ENCODE measurements around the gene OOSP3.
A peak's percentile ranks its signal among the peaks of the same experiment; 100 is the strongest.

OOSP3 gene

GRCh38 chr11:59857439-59858434 is 20.8 kb upstream of the OOSP3 start:
- ChIA-PET POLR2A (no interaction called here), CTCF (interaction anchor here (0.8 kb wide), 1 partner anchor 394 kb away, joined by 5 read pairs; no protein-coding TSS in a partner anchor)
- Histone ChIP-seq H3K27me3 (replicated peaks in 2 of 5; ENCODE audit: control insufficient read depth in 4 of 5, insufficient read depth in 5 of 5, low read length in 4 of 5) (no peaks in the 10 kb centered on the region), H3K4me1 (ENCODE audit: control extremely low read depth in 1 of 4, control insufficient read depth in 4 of 4, insufficient read depth in 4 of 4, low read length in 3 of 4) (peaks cover 0 to 7% (median 3%) of the 10 kb centered on the region in 4 experiments), H3K27ac (ENCODE audit: insufficient read depth in 1 of 2, low read depth in 1 of 2, low read length in 2 of 2, poor library complexity in 1 of 2, severe bottlenecking in 2 of 2) (peak overlapping the region in 1 of 2 experiments; percentile 56), H3K9me3 (ENCODE audit: control extremely low read depth in 1 of 5, control insufficient read depth in 4 of 5, insufficient read depth in 2 of 5, low read depth in 1 of 5, low read length in 4 of 5) (no peaks in the 10 kb centered on the region), H3K36me3 (ENCODE audit: control insufficient read depth in 4 of 4, insufficient read depth in 4 of 4, low read length in 3 of 4) (no peaks in the 10 kb centered on the region), H3K4me3 (ENCODE audit: control insufficient read depth in 1 of 7, extremely low read depth in 1 of 7, insufficient read depth in 4 of 7, low read depth in 2 of 7, low read length in 6 of 7) (no peak overlapping the region)
- DNase-seq, result peak in 1 of 3 donors; percentile 8
- 93% methylated on average over 6 of the region's 10 CpGs for WGBS (ENCODE audit: insufficient coverage)

GRCh38 chr11:59859673-59860072 is 18.9 kb upstream of the OOSP3 start:
- ChIA-PET CTCF (interaction anchor here (0.9 kb wide), 1 partner anchor 80 kb away, joined by 3 read pairs; no protein-coding TSS in a partner anchor), POLR2A (interaction anchor here (0.5 kb wide), 1 partner anchor 1296 kb away, joined by 6 read pairs; no protein-coding TSS in a partner anchor)
- Histone ChIP-seq H3K27me3 (replicated peaks in 2 of 5; ENCODE audit: control insufficient read depth in 4 of 5, insufficient read depth in 5 of 5, low read length in 4 of 5) (no peaks in the 10 kb centered on the region), H3K36me3 (ENCODE audit: control insufficient read depth in 4 of 4, insufficient read depth in 4 of 4, low read length in 3 of 4) (no peaks in the 10 kb centered on the region), H3K9me3 (ENCODE audit: control extremely low read depth in 1 of 5, control insufficient read depth in 4 of 5, insufficient read depth in 2 of 5, low read depth in 1 of 5, low read length in 4 of 5) (no peaks in the 10 kb centered on the region), H3K4me3 (ENCODE audit: control insufficient read depth in 1 of 7, extremely low read depth in 1 of 7, insufficient read depth in 4 of 7, low read depth in 2 of 7, low read length in 6 of 7) (no peak overlapping the region), H3K4me1 (ENCODE audit: control extremely low read depth in 1 of 4, control insufficient read depth in 4 of 4, insufficient read depth in 4 of 4, low read length in 3 of 4) (peaks cover 0 to 7% (median 3%) of the 10 kb centered on the region in 4 experiments), H3K27ac (ENCODE audit: insufficient read depth in 1 of 2, low read depth in 1 of 2, low read length in 2 of 2, poor library complexity in 1 of 2, severe bottlenecking in 2 of 2) (no peak overlapping the region)
- peak in 2 of 3 donors; percentile 21 to 35 for DNase-seq

DNA sequence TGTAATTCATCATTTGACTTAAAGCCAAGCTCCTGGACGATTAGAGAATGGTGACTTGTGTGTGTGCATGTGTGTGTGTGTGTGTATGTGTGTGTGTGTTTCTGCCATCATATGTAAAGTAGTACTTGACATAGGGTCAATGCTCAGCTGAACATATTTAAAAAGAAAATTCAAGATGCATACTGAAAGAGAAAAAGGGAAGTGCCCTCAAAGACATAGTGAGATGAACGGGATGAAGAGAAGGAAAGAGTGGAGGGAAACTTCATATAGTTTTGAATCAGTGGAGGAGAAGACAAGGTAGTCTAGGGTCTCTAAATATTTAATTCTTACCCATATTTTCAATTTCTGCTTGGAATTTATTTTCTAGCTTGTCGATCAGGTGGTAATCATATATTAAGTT is 16.3 kb upstream of the OOSP3 start:
- H3K27me3 ChIP-seq (replicated peaks in 2 of 5; ENCODE audit: control insufficient read depth in 4 of 5, insufficient read depth in 5 of 5, low read length in 4 of 5), result no peaks in the 10 kb centered on the region
- H3K9me3 ChIP-seq (ENCODE audit: control extremely low read depth in 1 of 5, control insufficient read depth in 4 of 5, insufficient read depth in 2 of 5, low read depth in 1 of 5, low read length in 4 of 5), result no peaks in the 10 kb centered on the region
- no peaks in the 10 kb centered on the region for H3K36me3 ChIP-seq (ENCODE audit: control insufficient read depth in 4 of 4, insufficient read depth in 4 of 4, low read length in 3 of 4)
- POLR2A ChIA-PET, result no interaction called here
- H3K4me1 ChIP-seq (ENCODE audit: control extremely low read depth in 1 of 4, control insufficient read depth in 4 of 4, insufficient read depth in 4 of 4, low read length in 3 of 4), result peaks cover 0 to 7% (median 6%) of the 10 kb centered on the region in 4 experiments
- H3K4me3 ChIP-seq (ENCODE audit: control insufficient read depth in 1 of 7, extremely low read depth in 1 of 7, insufficient read depth in 4 of 7, low read depth in 2 of 7, low read length in 6 of 7), result no peak overlapping the region
- H3K27ac ChIP-seq (ENCODE audit: insufficient read depth in 1 of 2, low read depth in 1 of 2, low read length in 2 of 2, poor library complexity in 1 of 2, severe bottlenecking in 2 of 2), result no peak overlapping the region
- 56% methylated on average over 1 of the region's 3 CpGs for WGBS (ENCODE audit: insufficient coverage)
- CTCF ChIA-PET, result interaction anchor here (0.9 to 1.0 kb wide), 2 partner anchors 38 to 388 kb away, joined by 3 read pairs; no protein-coding TSS in a partner anchor
- DNase-seq, result no peak

DNA sequence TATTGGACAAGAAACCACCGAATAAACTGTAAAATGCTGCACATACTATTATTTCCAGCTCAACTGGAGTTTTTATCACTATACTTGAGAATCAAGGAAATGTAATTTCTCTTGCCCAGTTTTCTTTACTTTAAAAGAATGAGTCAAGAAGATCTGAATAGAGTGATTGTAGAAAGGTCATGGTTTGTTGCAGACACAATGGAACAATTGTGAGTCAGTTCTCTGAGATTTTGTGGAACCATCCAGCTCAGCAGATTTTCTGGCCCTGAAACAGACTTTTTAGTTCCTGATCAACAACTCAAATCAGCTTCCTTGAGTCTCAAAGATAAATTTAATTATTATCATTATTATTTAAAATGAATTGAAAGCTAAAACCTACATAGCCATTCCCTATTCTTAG is 13.6 kb upstream of the OOSP3 start:
- Histone ChIP-seq H3K27me3 (replicated peaks in 2 of 5; ENCODE audit: control insufficient read depth in 4 of 5, insufficient read depth in 5 of 5, low read length in 4 of 5) (no peaks in the 10 kb centered on the region), H3K36me3 (ENCODE audit: control insufficient read depth in 4 of 4, insufficient read depth in 4 of 4, low read length in 3 of 4) (no peaks in the 10 kb centered on the region), H3K9me3 (ENCODE audit: control extremely low read depth in 1 of 5, control insufficient read depth in 4 of 5, insufficient read depth in 2 of 5, low read depth in 1 of 5, low read length in 4 of 5) (no peaks in the 10 kb centered on the region), H3K27ac (ENCODE audit: insufficient read depth in 1 of 2, low read depth in 1 of 2, low read length in 2 of 2, poor library complexity in 1 of 2, severe bottlenecking in 2 of 2) (no peak overlapping the region), H3K4me3 (ENCODE audit: control insufficient read depth in 1 of 7, extremely low read depth in 1 of 7, insufficient read depth in 4 of 7, low read depth in 2 of 7, low read length in 6 of 7) (no peak overlapping the region), H3K4me1 (ENCODE audit: control extremely low read depth in 1 of 4, control insufficient read depth in 4 of 4, insufficient read depth in 4 of 4, low read length in 3 of 4) (peaks cover 0 to 7% (median 0%) of the 10 kb centered on the region in 4 experiments)
- DNase-seq, result no peak
- POLR2A ChIA-PET, result no interaction called here
- WGBS (ENCODE audit: insufficient coverage), result no CpG with 5 or more reads among the region's 1 CpG
- CTCF ChIA-PET, result interaction anchor here (0.8 kb wide), 1 partner anchor 42 kb away, joined by 3 read pairs; no protein-coding TSS in a partner anchor

DNA sequence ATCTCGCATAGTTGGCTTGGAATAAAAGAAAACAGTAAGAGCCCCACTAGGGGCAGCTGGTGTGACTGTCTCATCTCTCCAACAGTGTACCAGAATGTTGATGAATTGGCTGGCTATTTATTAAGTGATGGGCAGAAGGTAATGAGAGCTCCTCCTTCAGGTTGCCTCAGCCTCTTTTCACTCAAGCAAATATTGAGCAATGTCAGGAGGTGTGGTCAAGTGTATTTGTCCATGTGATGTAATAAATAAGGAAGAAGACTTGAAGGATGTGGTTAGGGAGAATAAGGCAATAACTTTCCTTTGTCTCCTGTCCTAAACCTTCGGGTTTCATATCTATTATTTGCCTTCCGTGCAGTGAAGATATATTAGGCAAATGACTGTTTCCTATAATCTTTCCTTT is 12.2 kb upstream of the OOSP3 start, which contains the start of gene TCN1:
TCN1 (minus strand) TSS at position 91 of the 400 bp plus-strand sequence; CDS start at position 74, 17 bp downstream.
- no peak within 1 kb of the TSS for H3K27ac ChIP-seq (ENCODE audit: insufficient read depth in 1 of 2, low read depth in 1 of 2, low read length in 2 of 2, poor library complexity in 1 of 2, severe bottlenecking in 2 of 2)
- peaks cover 0 to 6% (median 0%) of the 10 kb centered on the region in 5 experiments for H3K9me3 ChIP-seq (ENCODE audit: control extremely low read depth in 1 of 5, control insufficient read depth in 4 of 5, insufficient read depth in 2 of 5, low read depth in 1 of 5, low read length in 4 of 5)
- peaks cover 0 to 7% (median 0%) of the 10 kb centered on the region in 4 experiments for H3K4me1 ChIP-seq (ENCODE audit: control extremely low read depth in 1 of 4, control insufficient read depth in 4 of 4, insufficient read depth in 4 of 4, low read length in 3 of 4)
- no peaks in the 10 kb centered on the region for H3K36me3 ChIP-seq (ENCODE audit: control insufficient read depth in 4 of 4, insufficient read depth in 4 of 4, low read length in 3 of 4)
- no peak within 1 kb of the TSS for H3K4me3 ChIP-seq (ENCODE audit: control insufficient read depth in 1 of 7, extremely low read depth in 1 of 7, insufficient read depth in 4 of 7, low read depth in 2 of 7, low read length in 6 of 7)
- H3K27me3 ChIP-seq (replicated peaks in 2 of 5; ENCODE audit: control insufficient read depth in 4 of 5, insufficient read depth in 5 of 5, low read length in 4 of 5), result no peaks in the 10 kb centered on the region
- DNase-seq, result peak; percentile 15 to 53 (median 37)
- WGBS (ENCODE audit: insufficient coverage), result 100% methylated on average over 1 of the region's 3 CpGs
- POLR2A ChIA-PET, result no interaction called here
- CTCF ChIA-PET, result interaction anchor here (0.6 kb wide), 1 partner anchor 53 kb away, joined by 3 read pairs; no protein-coding TSS in a partner anchor

GRCh38 chr11:59866836-59867235 is 11.7 kb upstream of the OOSP3 start:
- CTCF ChIA-PET, result interaction anchor here (0.6 kb wide), 1 partner anchor 52 kb away, joined by 3 read pairs; no protein-coding TSS in a partner anchor
- Histone ChIP-seq H3K4me1 (ENCODE audit: control extremely low read depth in 1 of 4, control insufficient read depth in 4 of 4, insufficient read depth in 4 of 4, low read length in 3 of 4) (peaks cover 0 to 7% (median 0%) of the 10 kb centered on the region in 4 experiments), H3K9me3 (ENCODE audit: control extremely low read depth in 1 of 5, control insufficient read depth in 4 of 5, insufficient read depth in 2 of 5, low read depth in 1 of 5, low read length in 4 of 5) (peaks cover 0 to 6% (median 0%) of the 10 kb centered on the region in 5 experiments), H3K4me3 (ENCODE audit: control insufficient read depth in 1 of 7, extremely low read depth in 1 of 7, insufficient read depth in 4 of 7, low read depth in 2 of 7, low read length in 6 of 7) (no peak overlapping the region), H3K27me3 (replicated peaks in 2 of 5; ENCODE audit: control insufficient read depth in 4 of 5, insufficient read depth in 5 of 5, low read length in 4 of 5) (no peaks in the 10 kb centered on the region), H3K27ac (ENCODE audit: insufficient read depth in 1 of 2, low read depth in 1 of 2, low read length in 2 of 2, poor library complexity in 1 of 2, severe bottlenecking in 2 of 2) (no peak overlapping the region), H3K36me3 (ENCODE audit: control insufficient read depth in 4 of 4, insufficient read depth in 4 of 4, low read length in 3 of 4) (no peaks in the 10 kb centered on the region)
- no CpG with 5 or more reads among the region's 1 CpG for WGBS (ENCODE audit: insufficient coverage)
- no peak for DNase-seq
- POLR2A ChIA-PET, result no interaction called here

GRCh38 chr11:59867946-59868345 is 10.6 kb upstream of the OOSP3 start:
- Histone ChIP-seq H3K4me1 (ENCODE audit: control extremely low read depth in 1 of 4, control insufficient read depth in 4 of 4, insufficient read depth in 4 of 4, low read length in 3 of 4) (peaks cover 0 to 7% (median 0%) of the 10 kb centered on the region in 4 experiments), H3K27ac (ENCODE audit: insufficient read depth in 1 of 2, low read depth in 1 of 2, low read length in 2 of 2, poor library complexity in 1 of 2, severe bottlenecking in 2 of 2) (no peak overlapping the region), H3K4me3 (ENCODE audit: control insufficient read depth in 1 of 7, extremely low read depth in 1 of 7, insufficient read depth in 4 of 7, low read depth in 2 of 7, low read length in 6 of 7) (no peak overlapping the region), H3K36me3 (ENCODE audit: control insufficient read depth in 4 of 4, insufficient read depth in 4 of 4, low read length in 3 of 4) (no peaks in the 10 kb centered on the region), H3K9me3 (ENCODE audit: control extremely low read depth in 1 of 5, control insufficient read depth in 4 of 5, insufficient read depth in 2 of 5, low read depth in 1 of 5, low read length in 4 of 5) (peaks cover 0 to 6% (median 3%) of the 10 kb centered on the region in 5 experiments), H3K27me3 (replicated peaks in 2 of 5; ENCODE audit: control insufficient read depth in 4 of 5, insufficient read depth in 5 of 5, low read length in 4 of 5) (no peaks in the 10 kb centered on the region)
- POLR2A ChIA-PET, result no interaction called here
- CTCF ChIA-PET, result no interaction called here
- WGBS (ENCODE audit: insufficient coverage), result 89% methylated on average over 1 of the region's 2 CpGs
- DNase-seq, result no peak

Measured in common myeloid progenitor, CD34-positive (primary cell).